HG03378 (cell line): Measurements from ENCODE around the gene SLC6A19.

Experiments used
- ATAC-seq: cut with Tn5 transposase; IDR thresholded peaks from one replicate; pipeline ENCODE4 v1.9.1; 2021; ENCODE audit warnings: mild to moderate bottlenecking, moderate library complexity; ENCODE audit not compliant: unreplicated experiment

The SLC6A19 gene

GRCh38 chr5:1193591-1193985, 7.8 kb upstream of the SLC6A19 start:
- ATAC-seq: no peak

- no peak for ATAC-seq
Observed at GRCh38 chr5:1194378-1194777, 7.0 kb upstream of the SLC6A19 start.

- no peak for ATAC-seq
Observed at GRCh38 chr5:1195439-1195838, 6.0 kb upstream of the SLC6A19 start.

- no peak for ATAC-seq
Observed at GRCh38 chr5:1195916-1196315, 5.5 kb upstream of the SLC6A19 start.

- no peak for ATAC-seq
Observed at GRCh38 chr5:1196562-1196961, 4.8 kb upstream of the SLC6A19 start.

- no peak for ATAC-seq
Observed at GRCh38 chr5:1197876-1198666, 3.3 kb upstream of the SLC6A19 start.

- ATAC-seq: no peak
Observed at GRCh38 chr5:1199340-1199648, 2.1 kb upstream of the SLC6A19 start.

GRCh38 chr5:1199649-1200494, 1.5 kb upstream of the SLC6A19 start:
- ATAC-seq: no peak

- ATAC-seq: no peak
Observed at GRCh38 chr5:1200495-1201326, 684 bp upstream of the SLC6A19 start.

- ATAC-seq: no peak
Observed at GRCh38 chr5:1202026-1202797, 817 bp downstream of the SLC6A19 start.

- no peak for ATAC-seq
Observed at GRCh38 chr5:1202798-1203185, 1.4 kb downstream of the SLC6A19 start.

- no peak for ATAC-seq
Observed at GRCh38 chr5:1203311-1203967, 2.0 kb downstream of the SLC6A19 start.

GRCh38 chr5:1203968-1204692, 2.7 kb downstream of the SLC6A19 start:
- ATAC-seq: no peak

- ATAC-seq: no peak
Observed at GRCh38 chr5:1204693-1205242, 3.4 kb downstream of the SLC6A19 start.

- ATAC-seq: no peak
Observed at GRCh38 chr5:1205255-1206180, 4.1 kb downstream of the SLC6A19 start.

- ATAC-seq: no peak
Observed at GRCh38 chr5:1206521-1207412, 5.4 kb downstream of the SLC6A19 start.

- ATAC-seq: no peak
Observed at GRCh38 chr5:1207555-1207954, 6.2 kb downstream of the SLC6A19 start.
